T-helper 17 cell (primary cell): ENCODE measurements around the gene RAD51B. TPM values are rescaled to one million over a fixed set of nuclear protein-coding genes. Genes with fewer than 3 reads are reported as not detected.
"Not testable (repeated sequence)": the region's sequence is repeated elsewhere in the genome, so short reads cannot be mapped to it uniquely, and the experiment has no call there.

Experiments used
- ATAC-seq: fragments of 150-1000 bp; cut with Tn5 transposase; 2 replicates; pipeline ENCODE4 v1.10.0; 2021; ENCODE audit warnings: mild to moderate bottlenecking, moderate library complexity
- DNase-seq, 3 donors: peaks; one replicate each; pipeline versions ENCODE4 v3.0.0 to v3.0.0-alpha.2; 2020 to 2021
- H3K9me3 ChIP-seq: one replicate; pipeline ENCODE4 v1.7.0; 2013; ENCODE audit warnings: low read length, mild to moderate bottlenecking; ENCODE audit not compliant: control insufficient read depth, poor library complexity, severe bottlenecking
- H3K27ac Mint-ChIP-seq: one replicate; pipeline ENCODE4 v1.8.0; 2022; ENCODE audit warnings: mild to moderate bottlenecking, moderate library complexity, mixed read lengths
- H3K27me3 Mint-ChIP-seq: one replicate; pipeline ENCODE4 v1.8.0; 2022; ENCODE audit warnings: mixed read lengths
- H3K36me3 Mint-ChIP-seq: one replicate; pipeline ENCODE4 v1.8.0; 2022; ENCODE audit warnings: low read depth, mixed read lengths
- H3K4me1 Mint-ChIP-seq: one replicate; pipeline ENCODE4 v1.8.0; 2022; ENCODE audit warnings: mild to moderate bottlenecking, mixed read lengths
- H3K4me3 Mint-ChIP-seq: one replicate; pipeline ENCODE4 v1.8.0; 2022; ENCODE audit warnings: mild to moderate bottlenecking, moderate library complexity, mixed read lengths
- total RNA-seq, 4 donors: library from RNA in 2 of 4; stranded (reverse) in 2 of 4; gene quantifications; one replicate each; pipeline ENCODE4 v1.2.3 and lab custom pipeline; 2022 to 2026

The RAD51B gene
- total RNA-seq, 2 donors from 2014 or later: 17.0 to 20.7 TPM

GRCh38 chr14:67971627-67972625, 152.3 kb downstream of the RAD51B start:
- no peak for DNase-seq
- H3K36me3 Mint-ChIP-seq: no peaks in the 10 kb centered on the region
- ATAC-seq: no peak
- H3K4me3 Mint-ChIP-seq: no peak overlapping the region
- H3K27ac Mint-ChIP-seq: no peak overlapping the region
- no peaks in the 10 kb centered on the region for H3K9me3 ChIP-seq
- no peaks in the 10 kb centered on the region for H3K27me3 Mint-ChIP-seq
- H3K4me1 Mint-ChIP-seq: no peaks in the 10 kb centered on the region

DNA sequence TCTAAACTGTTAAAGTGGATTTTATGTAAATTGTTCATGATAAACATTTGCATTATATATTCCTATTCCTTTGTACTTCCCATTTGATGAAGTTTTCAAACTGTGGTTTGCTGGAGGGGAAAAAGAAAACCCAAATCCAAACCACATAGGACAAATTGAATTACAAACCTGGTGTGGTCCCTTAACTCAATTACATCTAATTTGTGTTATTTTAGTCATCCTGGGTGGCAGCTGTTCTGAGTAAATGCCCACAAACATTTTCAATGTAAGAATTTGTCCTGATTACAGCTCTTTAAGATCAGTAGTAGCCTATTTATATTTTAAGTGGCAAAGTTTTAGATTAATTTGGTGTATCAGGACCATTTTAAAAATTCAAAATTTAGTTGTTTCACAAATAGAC, 153.9 kb downstream of the RAD51B start:
- DNase-seq (no peak), ATAC-seq (no peak)
- no peaks in the 10 kb centered on the region for H3K9me3 ChIP-seq
- no peaks in the 10 kb centered on the region for H3K4me1 Mint-ChIP-seq
- H3K36me3 Mint-ChIP-seq: no peaks in the 10 kb centered on the region
- no peaks in the 10 kb centered on the region for H3K27me3 Mint-ChIP-seq
- no peak overlapping the region for H3K4me3 Mint-ChIP-seq
- no peak overlapping the region for H3K27ac Mint-ChIP-seq

GRCh38 chr14:67975470-67975869, 155.9 kb downstream of the RAD51B start:
- ATAC-seq: no peak
- no peaks in the 10 kb centered on the region for H3K36me3 Mint-ChIP-seq
- H3K27me3 Mint-ChIP-seq: no peaks in the 10 kb centered on the region
- no peaks in the 10 kb centered on the region for H3K4me1 Mint-ChIP-seq
- H3K27ac Mint-ChIP-seq: no peak overlapping the region
- no peak for DNase-seq
- H3K4me3 Mint-ChIP-seq: no peak overlapping the region
- no peaks in the 10 kb centered on the region for H3K9me3 ChIP-seq

DNA sequence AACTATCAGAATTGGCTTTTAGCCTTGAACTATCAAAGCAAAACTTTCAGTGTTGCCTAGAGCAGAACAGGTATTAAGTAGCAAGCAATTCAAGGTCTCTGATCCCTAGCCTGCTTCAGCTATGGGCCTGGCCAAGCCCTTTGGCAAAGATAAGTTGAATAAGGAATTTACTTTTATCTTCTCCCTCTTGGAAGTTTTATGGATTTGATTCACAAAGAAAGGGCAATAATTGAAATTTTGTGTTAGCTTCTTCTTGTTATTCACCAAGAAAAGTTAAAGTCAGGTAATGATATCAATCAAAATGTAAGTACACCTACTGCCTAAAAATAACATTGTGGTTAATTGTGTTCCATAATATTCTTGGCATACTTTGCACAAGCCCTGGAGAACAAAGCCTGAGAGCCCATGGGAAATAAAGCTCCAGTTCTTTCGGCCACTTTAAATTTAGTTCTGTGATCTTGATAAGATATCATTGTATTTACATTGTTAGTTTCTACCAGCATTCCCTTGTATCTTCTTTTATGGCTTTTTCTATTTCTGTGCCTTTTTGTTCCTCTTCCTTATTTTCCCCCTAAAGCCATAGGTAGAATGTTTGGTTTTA, 158.0 kb downstream of the RAD51B start:
- no peak overlapping the region for H3K27ac Mint-ChIP-seq
- H3K27me3 Mint-ChIP-seq: no peaks in the 10 kb centered on the region
- ATAC-seq: no peak
- no peak overlapping the region for H3K4me3 Mint-ChIP-seq
- no peaks in the 10 kb centered on the region for H3K36me3 Mint-ChIP-seq
- no peak for DNase-seq
- no peaks in the 10 kb centered on the region for H3K9me3 ChIP-seq
- H3K4me1 Mint-ChIP-seq: no peaks in the 10 kb centered on the region

DNA sequence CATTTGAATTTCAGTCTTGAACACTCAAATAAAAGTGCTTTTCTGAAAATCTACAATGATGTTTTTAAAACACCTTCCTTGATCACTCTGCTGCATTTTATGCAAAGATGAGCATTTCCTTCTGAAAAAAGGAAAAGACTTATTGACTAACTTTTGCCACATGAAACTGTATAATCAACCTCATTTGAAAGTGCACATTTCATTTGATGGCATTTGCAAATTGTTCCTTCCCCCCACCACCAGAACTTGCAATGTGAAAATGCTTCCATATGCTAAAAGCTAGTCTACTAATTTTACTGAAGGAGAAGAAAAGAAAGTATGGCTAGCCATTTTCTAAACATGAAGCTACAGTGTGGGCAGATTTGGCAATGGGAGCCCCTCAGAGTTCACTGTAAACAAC, 159.2 kb downstream of the RAD51B start:
- H3K9me3 ChIP-seq: no peaks in the 10 kb centered on the region
- no peaks in the 10 kb centered on the region for H3K27me3 Mint-ChIP-seq
- no peak overlapping the region for H3K4me3 Mint-ChIP-seq
- no peak for DNase-seq
- no peak overlapping the region for H3K27ac Mint-ChIP-seq
- no peaks in the 10 kb centered on the region for H3K36me3 Mint-ChIP-seq
- no peaks in the 10 kb centered on the region for H3K4me1 Mint-ChIP-seq
- ATAC-seq: no peak

GRCh38 chr14:67982711-67983608, 163.4 kb downstream of the RAD51B start:
- Mint-ChIP-seq H3K4me3 (no peak overlapping the region), H3K27me3 (no peaks in the 10 kb centered on the region), H3K36me3 (peaks cover 3% of the 10 kb centered on the region), H3K4me1 (peaks cover 3% of the 10 kb centered on the region), H3K27ac (no peak overlapping the region)
- DNase-seq: no peak
- H3K9me3 ChIP-seq: no peaks in the 10 kb centered on the region
- ATAC-seq: no peak

GRCh38 chr14:67984274-67984673, 164.7 kb downstream of the RAD51B start:
- Mint-ChIP-seq H3K27ac (no peak overlapping the region), H3K27me3 (no peaks in the 10 kb centered on the region), H3K4me3 (no peak overlapping the region), H3K4me1 (peaks cover 3% of the 10 kb centered on the region), H3K36me3 (peaks cover 3% of the 10 kb centered on the region)
- H3K9me3 ChIP-seq: no peaks in the 10 kb centered on the region
- DNase-seq: no peak
- ATAC-seq: no peak

DNA sequence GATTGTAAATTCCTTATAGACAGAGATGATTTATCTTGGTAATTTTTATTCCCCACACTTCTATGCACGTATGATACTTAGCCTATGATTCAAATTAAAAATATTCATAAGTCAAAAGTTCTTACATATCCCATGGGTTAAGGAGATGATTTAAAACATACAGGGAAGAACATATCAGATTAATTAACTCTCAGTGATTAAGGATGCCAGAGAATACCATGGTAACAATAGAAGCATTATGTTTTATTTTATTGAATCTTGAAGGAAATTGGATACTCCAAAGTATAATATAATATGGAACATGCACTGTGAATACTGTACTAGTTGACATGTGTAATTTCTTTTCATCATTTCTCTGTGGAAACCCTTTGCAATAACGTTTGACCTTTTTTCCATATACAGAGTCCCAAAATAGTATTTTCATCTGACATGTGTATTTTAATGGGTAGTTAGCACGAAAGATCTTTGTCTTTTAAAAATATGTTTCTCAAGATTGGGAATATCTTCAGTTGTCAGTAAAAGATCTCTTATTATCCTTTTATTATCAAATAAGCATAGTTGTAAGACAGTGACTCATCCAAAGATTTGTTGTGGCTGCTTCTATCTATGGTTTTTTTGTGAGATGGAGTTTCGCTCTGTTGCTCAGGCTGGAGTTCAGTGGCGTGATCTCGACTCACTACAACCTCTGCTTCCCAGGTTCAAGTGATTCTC, 166.7 kb downstream of the RAD51B start:
- DNase-seq (no peak), ATAC-seq (no peak)
- no peaks in the 10 kb centered on the region for H3K9me3 ChIP-seq
- Mint-ChIP-seq H3K36me3 (peaks cover 3% of the 10 kb centered on the region), H3K4me3 (no peak overlapping the region), H3K27me3 (no peaks in the 10 kb centered on the region), H3K27ac (no peak overlapping the region), H3K4me1 (peaks cover 3% of the 10 kb centered on the region)

DNA sequence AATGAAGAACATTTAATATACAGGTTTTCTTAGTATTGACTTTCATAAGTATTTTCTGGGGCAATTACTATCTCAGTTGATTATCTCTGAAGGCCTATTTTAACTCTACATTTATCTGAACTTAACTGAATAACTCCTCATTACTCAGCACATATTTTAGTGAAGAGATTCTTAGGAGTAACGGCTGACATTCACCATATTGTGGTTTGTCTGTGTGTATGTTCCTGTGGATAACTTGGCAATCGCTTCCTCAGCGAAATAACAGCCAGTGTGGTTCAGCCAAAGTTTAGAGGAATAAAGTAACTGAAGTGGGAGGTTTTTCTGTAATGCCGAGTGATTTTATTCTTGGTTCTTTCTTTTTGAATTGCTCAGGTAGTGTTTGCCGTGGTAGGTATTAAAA, 168.0 kb downstream of the RAD51B start:
- Mint-ChIP-seq H3K4me3 (no peak overlapping the region), H3K27me3 (no peaks in the 10 kb centered on the region), H3K27ac (no peak overlapping the region), H3K36me3 (peaks cover 3% of the 10 kb centered on the region), H3K4me1 (peaks cover 3% of the 10 kb centered on the region)
- ATAC-seq (no peak), DNase-seq (no peak)
- H3K9me3 ChIP-seq: no peaks in the 10 kb centered on the region

- H3K27ac Mint-ChIP-seq, DNase-seq, H3K36me3 Mint-ChIP-seq, H3K4me3 Mint-ChIP-seq, ATAC-seq, H3K9me3 ChIP-seq, H3K4me1 Mint-ChIP-seq, H3K27me3 Mint-ChIP-seq: not testable (repeated sequence)
These were observed 168.6 kb downstream of the RAD51B start for GRCh38 chr14:67988210-67988609.

DNA sequence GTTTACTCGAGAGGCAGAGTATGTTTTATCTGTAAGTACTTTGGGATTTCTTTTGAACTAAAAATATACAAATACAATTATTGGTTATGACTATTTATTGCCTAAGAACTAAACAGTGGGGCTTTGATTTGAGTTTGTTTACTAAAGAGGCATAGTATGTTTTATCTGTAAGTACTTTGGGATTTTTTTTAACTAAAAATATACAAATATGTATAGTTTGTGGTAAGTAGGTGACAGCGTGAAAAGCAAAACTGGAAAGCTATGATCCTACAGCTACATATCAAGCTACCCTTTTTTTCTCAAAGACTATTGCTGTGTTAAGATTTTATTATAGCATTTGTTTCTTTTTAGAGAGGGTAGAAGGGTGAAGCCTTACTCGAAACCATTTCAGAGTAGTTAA, 171.0 kb downstream of the RAD51B start:
- DNase-seq: no peak
- Mint-ChIP-seq H3K27ac (no peak overlapping the region), H3K4me1 (no peaks in the 10 kb centered on the region), H3K36me3 (no peaks in the 10 kb centered on the region), H3K27me3 (no peaks in the 10 kb centered on the region), H3K4me3 (no peak overlapping the region)
- H3K9me3 ChIP-seq: no peaks in the 10 kb centered on the region
- ATAC-seq: no peak

DNA sequence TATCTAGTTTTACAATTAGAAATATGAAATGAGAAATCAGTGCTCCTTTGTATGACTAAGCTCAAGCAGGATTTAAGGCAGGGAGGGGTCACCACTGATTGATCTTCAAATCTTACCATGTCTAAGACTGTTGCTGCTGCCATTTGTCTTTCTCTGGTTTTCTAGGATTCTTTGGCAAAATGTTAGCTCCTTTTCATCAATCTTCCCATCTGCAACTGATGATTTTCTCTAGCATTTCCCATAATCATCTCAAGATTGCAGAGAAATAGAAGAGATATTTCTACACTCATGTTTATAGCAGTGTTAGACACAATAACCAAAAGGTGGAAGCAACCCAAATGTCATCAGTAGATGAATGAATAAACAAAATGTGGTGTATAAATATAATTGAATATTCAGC, 175.0 kb downstream of the RAD51B start:
- no peak for ATAC-seq
- no peak overlapping the region for H3K27ac Mint-ChIP-seq
- H3K36me3 Mint-ChIP-seq: no peaks in the 10 kb centered on the region
- H3K27me3 Mint-ChIP-seq: no peaks in the 10 kb centered on the region
- no peak for DNase-seq
- H3K9me3 ChIP-seq: no peaks in the 10 kb centered on the region
- H3K4me1 Mint-ChIP-seq: peaks cover 3% of the 10 kb centered on the region
- H3K4me3 Mint-ChIP-seq: no peak overlapping the region
